ENCODE data around the gene SDR9C7. TPM values are rescaled to one million over a fixed set of nuclear protein-coding genes. Genes with fewer than 3 reads are reported as not detected.
"Not testable (repeated sequence)": the region's sequence is repeated elsewhere in the genome, so short reads cannot be mapped to it uniquely, and the experiment has no call there.

Gene SDR9C7
- total RNA-seq, 1 donor from 2014 or later = not detected

DNA sequence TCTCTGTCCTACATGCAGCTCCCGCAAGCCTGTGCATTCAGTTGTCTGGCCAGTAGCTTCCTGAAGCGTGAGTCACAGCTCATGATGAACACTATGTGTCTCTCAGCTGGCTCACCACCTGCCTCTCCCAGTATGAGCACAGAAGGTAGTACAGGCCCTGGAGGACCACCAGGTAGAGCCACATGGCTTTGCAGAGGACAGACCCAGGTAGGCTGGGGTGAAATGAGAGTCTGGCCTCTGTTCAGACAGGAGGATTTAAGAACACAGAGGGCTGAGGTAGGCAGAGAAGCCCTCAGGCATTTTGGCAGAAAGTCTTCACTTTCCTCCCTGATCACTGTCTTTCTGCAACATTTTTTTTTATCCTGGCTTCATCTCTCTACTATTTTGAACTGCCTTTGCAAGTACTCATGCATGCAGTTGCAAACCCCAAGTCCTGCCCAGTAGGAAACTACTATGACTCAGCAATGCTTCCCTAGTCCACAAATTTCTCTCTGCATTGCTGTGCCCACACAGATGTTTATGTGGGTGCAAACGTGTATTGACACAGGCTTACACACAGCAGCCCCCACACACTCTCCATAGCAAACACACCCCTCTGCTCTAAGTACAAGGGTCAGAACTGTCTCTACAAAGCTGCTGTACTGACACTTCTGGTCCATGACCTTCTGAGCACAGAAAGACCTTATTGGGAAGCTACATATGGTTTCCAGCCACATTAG is 7.2 kb upstream of the SDR9C7 start:
- Mint-ChIP-seq H3K27ac (no peak overlapping the region), H3K4me1 (peaks cover 8% of the 10 kb centered on the region), H3K4me3 (no peak overlapping the region), H3K36me3 (ENCODE audit: low read depth) (no peaks in the 10 kb centered on the region), H3K27me3 (peaks cover 40% of the 10 kb centered on the region), H3K9me3 (no peaks in the 10 kb centered on the region)
- no peak for DNase-seq
- intact Hi-C loops (cut with micrococcal nuclease) = no loop called here

DNA sequence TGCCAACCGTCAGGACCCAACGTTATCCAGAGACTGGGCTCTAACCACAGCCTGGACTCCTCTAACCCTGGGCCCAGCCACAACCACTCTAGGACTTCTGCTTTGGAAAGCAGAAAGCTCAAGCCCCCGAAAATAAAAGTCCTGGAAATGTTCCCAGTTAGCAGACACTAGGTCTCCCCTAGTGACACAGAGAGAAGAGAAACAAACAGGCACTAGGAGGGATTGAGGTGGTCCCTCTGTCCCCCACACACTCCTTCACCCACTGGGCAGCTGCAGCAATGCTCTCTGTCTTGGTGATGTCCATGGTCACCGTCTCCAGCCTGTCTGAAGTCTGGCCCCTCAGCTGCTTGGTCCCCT is 6.7 kb upstream of the SDR9C7 start:
- H3K4me1 Mint-ChIP-seq; H3K4me3 Mint-ChIP-seq; intact Hi-C loops (cut with micrococcal nuclease); DNase-seq; H3K9me3 Mint-ChIP-seq; H3K36me3 Mint-ChIP-seq (ENCODE audit: low read depth); H3K27ac Mint-ChIP-seq: not testable (repeated sequence)
- H3K27me3 Mint-ChIP-seq = peaks cover 34% of the 10 kb centered on the region

DNA sequence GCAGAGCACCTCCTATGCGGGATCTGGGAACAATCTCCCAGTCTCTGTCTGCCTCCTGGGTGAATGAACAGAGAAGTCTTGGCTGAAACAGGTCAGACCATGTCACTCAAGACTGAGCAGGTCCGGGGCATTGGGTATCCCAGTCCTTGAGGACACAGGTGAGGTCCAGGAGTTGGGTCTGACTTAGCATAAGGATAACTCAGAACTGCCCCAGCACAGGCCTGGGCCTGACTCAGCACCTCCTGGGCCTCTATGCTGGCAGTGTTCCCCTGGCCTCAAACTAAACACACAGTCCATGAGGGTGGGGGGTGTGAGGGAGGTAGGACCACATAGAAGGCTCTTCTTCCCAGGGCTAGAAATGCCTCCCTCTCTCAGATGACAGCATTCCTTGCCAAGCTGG is 1.5 kb upstream of the SDR9C7 start:
- Mint-ChIP-seq H3K36me3 (ENCODE audit: low read depth) (no peaks in the 10 kb centered on the region), H3K4me3 (no peak overlapping the region)

DNA sequence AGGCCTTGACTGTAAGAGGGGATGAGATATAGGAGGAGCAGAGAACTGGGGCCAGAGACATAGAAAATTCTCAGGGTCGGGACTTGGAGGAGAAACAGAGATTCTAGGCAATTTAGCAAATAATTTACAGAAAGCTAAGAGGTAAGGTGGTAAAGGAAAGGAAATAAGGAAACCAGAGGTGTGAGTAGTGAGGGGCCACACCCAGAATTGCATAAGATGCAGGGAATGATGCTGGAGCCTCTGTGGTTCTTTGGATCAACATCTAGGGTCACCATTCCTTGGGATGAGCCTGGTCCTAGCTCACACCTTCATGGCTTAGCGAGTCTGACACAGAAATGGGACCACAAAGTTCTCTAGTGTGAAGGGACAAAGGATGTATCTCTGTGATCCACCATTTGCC is 949 bp upstream of the SDR9C7 start:
- Mint-ChIP-seq H3K4me3 (no peak overlapping the region), H3K27ac (no peak overlapping the region), H3K9me3 (no peaks in the 10 kb centered on the region), H3K27me3 (peaks cover 4% of the 10 kb centered on the region), H3K36me3 (ENCODE audit: low read depth) (no peaks in the 10 kb centered on the region), H3K4me1 (peaks cover under 1% of the 10 kb centered on the region)
- intact Hi-C loops (cut with micrococcal nuclease) = no loop called here
- no peak for DNase-seq

More for the DNA sequence above, 1.5 kb upstream of the SDR9C7 start:
- intact Hi-C loops (cut with micrococcal nuclease) = no loop called here
- no peaks in the 10 kb centered on the region for H3K9me3 Mint-ChIP-seq
- no peak overlapping the region for H3K27ac Mint-ChIP-seq
- no peaks in the 10 kb centered on the region for H3K4me1 Mint-ChIP-seq
- H3K27me3 Mint-ChIP-seq = peaks cover 4% of the 10 kb centered on the region
- no peak for DNase-seq

DNA sequence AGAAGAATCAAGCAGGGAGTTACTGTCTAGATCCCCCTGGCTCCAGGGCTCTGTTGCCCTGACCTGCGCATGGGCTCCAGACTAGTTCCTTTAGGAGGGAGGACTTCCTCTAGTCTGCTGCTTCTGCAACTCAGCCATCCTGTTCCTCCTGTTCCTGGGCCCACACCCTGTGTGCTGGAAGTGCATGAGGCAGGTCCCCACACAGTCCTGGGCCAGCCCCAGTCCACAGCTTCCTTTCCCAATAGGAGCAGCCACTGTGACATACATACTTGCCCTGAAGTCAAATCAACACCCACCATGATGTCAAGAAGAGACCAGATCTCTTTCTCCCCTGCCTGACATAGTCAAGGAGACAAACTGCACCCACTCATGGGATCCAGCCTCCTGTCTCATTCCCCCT is 1.3 kb downstream of the SDR9C7 start:
- no peak overlapping the region for H3K4me3 Mint-ChIP-seq
- H3K4me1 Mint-ChIP-seq = peaks cover 3% of the 10 kb centered on the region
- no peaks in the 10 kb centered on the region for H3K9me3 Mint-ChIP-seq
- no peaks in the 10 kb centered on the region for H3K27me3 Mint-ChIP-seq
- H3K27ac Mint-ChIP-seq = no peak overlapping the region
- intact Hi-C loops (cut with micrococcal nuclease) = no loop called here
- no peak for DNase-seq
- H3K36me3 Mint-ChIP-seq (ENCODE audit: low read depth) = no peaks in the 10 kb centered on the region

DNA sequence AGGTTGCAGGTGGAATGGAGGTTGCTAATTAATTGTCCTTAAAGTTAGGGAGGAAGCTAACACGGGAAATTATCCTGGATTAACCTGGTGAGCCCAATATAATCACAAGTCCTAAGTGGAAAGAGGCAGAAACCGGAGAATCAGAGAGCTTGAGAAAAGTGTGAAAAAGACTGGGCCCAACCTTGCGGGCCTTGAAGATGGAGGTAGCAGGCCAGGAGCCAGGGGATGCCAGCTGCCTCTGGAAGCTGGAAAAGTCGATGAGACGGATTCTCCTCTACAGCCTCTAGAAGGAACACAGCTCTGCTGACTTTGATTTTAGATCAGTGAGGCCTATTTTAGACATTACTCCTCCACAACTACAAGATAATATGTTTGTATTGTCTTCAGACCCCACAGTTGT is 2.1 kb downstream of the SDR9C7 start:
- DNase-seq = no peak
- peaks cover 3% of the 10 kb centered on the region for H3K27me3 Mint-ChIP-seq
- H3K4me3 Mint-ChIP-seq = no peak overlapping the region
- H3K4me1 Mint-ChIP-seq = peaks cover 3% of the 10 kb centered on the region
- no peaks in the 10 kb centered on the region for H3K36me3 Mint-ChIP-seq (ENCODE audit: low read depth)
- no peaks in the 10 kb centered on the region for H3K9me3 Mint-ChIP-seq
- intact Hi-C loops (cut with micrococcal nuclease) = no loop called here
- H3K27ac Mint-ChIP-seq = no peak overlapping the region

DNA sequence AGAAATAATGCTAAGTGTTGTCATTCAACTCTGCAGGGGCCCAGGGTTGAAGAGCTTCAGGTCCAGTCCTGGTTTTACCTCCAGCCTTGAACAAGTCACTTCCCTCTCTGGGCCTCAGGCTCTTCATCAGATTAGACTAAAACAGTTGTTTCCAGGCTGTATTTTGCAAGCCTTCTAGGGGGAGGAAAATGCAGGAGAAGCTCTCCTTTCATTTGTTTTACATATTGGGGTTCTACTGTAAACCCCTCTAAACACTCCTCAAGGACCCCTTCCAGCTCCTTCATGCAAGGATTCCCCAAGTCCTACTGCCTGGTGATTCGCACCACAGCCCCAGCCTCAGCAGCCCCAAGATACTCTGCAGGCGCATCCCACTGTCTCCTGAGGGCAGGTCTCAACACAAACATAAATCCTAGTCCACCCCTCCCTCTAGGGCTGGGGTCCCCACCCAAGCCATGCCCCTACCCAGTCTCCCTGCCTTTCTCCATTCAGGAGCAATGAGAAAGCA is 2.7 kb downstream of the SDR9C7 start:
- no peaks in the 10 kb centered on the region for H3K9me3 Mint-ChIP-seq
- intact Hi-C loops (cut with micrococcal nuclease) = no loop called here
- H3K36me3 Mint-ChIP-seq (ENCODE audit: low read depth) = no peaks in the 10 kb centered on the region
- no peak overlapping the region for H3K4me3 Mint-ChIP-seq
- no peak overlapping the region for H3K27ac Mint-ChIP-seq
- H3K27me3 Mint-ChIP-seq = peaks cover 5% of the 10 kb centered on the region
- H3K4me1 Mint-ChIP-seq = peaks cover 3% of the 10 kb centered on the region
- DNase-seq = peak; percentile 65

DNA sequence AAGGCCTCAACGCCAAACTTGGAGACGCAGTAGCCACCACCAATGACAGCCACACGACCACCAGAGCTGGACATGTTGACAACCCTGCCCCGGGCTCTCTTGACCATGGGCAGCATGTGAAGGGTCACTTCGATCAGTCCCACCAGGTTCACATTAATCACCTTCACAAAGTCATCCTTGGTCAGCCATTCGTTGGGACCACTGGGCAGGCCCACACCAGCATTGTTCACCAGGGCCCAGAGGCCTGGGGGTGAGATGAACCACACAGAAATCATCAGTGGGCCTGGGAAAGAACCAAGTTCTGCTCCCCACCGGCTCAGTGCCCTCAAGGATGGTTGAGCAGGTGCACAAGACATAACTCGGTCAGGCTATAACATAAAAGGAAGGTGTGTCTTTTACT is 4.0 kb downstream of the SDR9C7 start:
- Mint-ChIP-seq H3K4me1 (peaks cover 3% of the 10 kb centered on the region), H3K36me3 (ENCODE audit: low read depth) (no peaks in the 10 kb centered on the region)

DNA sequence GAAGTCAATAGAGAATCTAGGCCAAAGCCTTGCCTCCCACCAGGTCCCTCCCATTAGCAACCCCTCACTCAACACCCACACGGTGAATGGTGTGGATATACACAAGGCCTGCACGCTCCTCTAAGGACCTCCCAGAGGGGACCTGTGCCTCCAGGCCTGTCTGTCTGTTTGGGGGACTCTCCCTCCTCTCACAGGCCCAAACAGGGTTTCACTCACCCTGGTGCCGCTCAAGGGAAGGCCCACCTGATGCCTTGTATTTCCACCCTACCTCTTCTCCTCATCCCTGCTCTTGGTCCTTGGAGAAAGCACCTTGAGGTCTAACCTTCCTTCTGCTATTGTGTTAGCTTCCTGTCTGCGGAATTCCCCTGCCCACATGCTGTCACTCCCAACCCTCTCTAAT is 4.4 kb downstream of the SDR9C7 start:
- Mint-ChIP-seq H3K27ac (no peak overlapping the region), H3K4me1 (peaks cover 3% of the 10 kb centered on the region), H3K36me3 (ENCODE audit: low read depth) (no peaks in the 10 kb centered on the region), H3K27me3 (peaks cover 6% of the 10 kb centered on the region), H3K9me3 (no peaks in the 10 kb centered on the region), H3K4me3 (no peak overlapping the region)
- DNase-seq = no peak
- intact Hi-C loops (cut with micrococcal nuclease) = no loop called here

More for the DNA sequence above, 4.0 kb downstream of the SDR9C7 start:
- DNase-seq = no peak
- intact Hi-C loops (cut with micrococcal nuclease) = no loop called here
- H3K4me3 Mint-ChIP-seq = no peak overlapping the region
- no peaks in the 10 kb centered on the region for H3K9me3 Mint-ChIP-seq
- peaks cover 5% of the 10 kb centered on the region for H3K27me3 Mint-ChIP-seq
- H3K27ac Mint-ChIP-seq = no peak overlapping the region

DNA sequence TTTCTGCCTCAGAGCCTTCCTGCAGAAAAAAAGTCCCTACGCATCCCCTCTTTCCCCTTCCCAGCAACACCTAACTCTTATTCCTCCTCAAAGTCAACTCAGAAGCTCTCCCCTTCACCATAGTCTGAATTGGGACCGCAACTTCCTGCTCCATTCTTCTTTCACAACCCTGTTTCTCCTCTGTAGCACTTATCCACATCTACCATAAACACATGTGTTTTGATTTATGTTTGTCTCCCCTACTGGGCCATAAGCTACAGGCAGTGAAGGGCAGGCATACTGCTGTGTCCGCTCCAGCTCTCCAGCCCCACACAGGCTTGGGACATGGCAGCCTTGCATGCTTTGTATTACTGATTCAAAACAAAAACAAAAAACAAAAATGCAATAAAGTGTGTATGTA is 5.9 kb downstream of the SDR9C7 start:
- no peak for DNase-seq
- Mint-ChIP-seq H3K4me1 (peaks cover 3% of the 10 kb centered on the region), H3K27me3 (peaks cover 7% of the 10 kb centered on the region), H3K9me3 (no peaks in the 10 kb centered on the region), H3K36me3 (ENCODE audit: low read depth) (no peaks in the 10 kb centered on the region), H3K27ac (no peak overlapping the region), H3K4me3 (no peak overlapping the region)
- intact Hi-C loops (cut with micrococcal nuclease) = no loop called here

DNA sequence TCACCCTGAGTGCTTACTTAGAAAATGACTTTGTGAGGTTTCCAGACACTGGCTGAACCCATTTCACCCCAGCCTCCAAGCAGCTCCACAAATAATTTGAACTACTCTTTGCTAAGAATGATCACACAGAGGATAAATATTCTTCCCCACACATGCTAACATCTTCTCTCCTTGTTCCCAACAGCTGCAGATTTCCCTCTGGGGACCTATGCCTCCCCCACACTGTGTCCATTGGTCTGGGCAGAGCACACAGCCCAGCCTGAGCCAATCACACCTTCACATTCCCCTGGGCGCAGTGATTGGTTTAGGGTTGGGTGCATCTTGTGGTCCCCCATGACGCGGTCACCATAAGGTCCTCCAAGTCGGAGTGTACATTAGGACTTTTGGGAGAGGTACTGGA is 6.9 kb downstream of the SDR9C7 start:
- intact Hi-C loops (cut with micrococcal nuclease) = no loop called here
- no peaks in the 10 kb centered on the region for H3K36me3 Mint-ChIP-seq (ENCODE audit: low read depth)
- H3K27ac Mint-ChIP-seq = no peak overlapping the region
- H3K4me3 Mint-ChIP-seq = no peak overlapping the region
- peaks cover 3% of the 10 kb centered on the region for H3K4me1 Mint-ChIP-seq
- no peaks in the 10 kb centered on the region for H3K9me3 Mint-ChIP-seq
- H3K27me3 Mint-ChIP-seq = peaks cover 7% of the 10 kb centered on the region
- DNase-seq = no peak

DNA sequence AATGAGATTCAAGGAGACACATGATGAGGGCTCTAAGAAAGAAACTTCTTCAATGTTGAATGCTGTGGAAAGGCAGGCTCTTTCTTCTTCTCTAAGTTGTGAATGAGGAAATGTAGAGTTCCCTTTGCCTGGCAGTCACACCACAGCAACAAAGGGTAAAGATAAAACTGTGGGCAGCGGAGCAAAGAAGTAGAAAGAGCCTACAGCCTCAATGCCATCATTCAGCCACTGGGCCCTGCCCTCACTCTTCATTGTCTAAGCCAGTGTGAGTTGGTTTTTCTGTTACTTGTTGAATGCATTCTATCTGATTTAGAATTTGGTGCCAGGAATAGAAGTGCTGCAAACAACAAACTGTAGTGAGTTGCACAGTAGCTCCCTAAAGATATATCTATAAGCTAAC is 12.2 kb downstream of the SDR9C7 start:
- no peak overlapping the region for H3K27ac Mint-ChIP-seq
- peaks cover 8% of the 10 kb centered on the region for H3K27me3 Mint-ChIP-seq
- H3K36me3 Mint-ChIP-seq (ENCODE audit: low read depth) = no peaks in the 10 kb centered on the region
- H3K4me3 Mint-ChIP-seq = no peak overlapping the region
- peaks cover 8% of the 10 kb centered on the region for H3K9me3 Mint-ChIP-seq
- H3K4me1 Mint-ChIP-seq = no peaks in the 10 kb centered on the region
- no peak for DNase-seq
- intact Hi-C loops (cut with micrococcal nuclease) = no loop called here

DNA sequence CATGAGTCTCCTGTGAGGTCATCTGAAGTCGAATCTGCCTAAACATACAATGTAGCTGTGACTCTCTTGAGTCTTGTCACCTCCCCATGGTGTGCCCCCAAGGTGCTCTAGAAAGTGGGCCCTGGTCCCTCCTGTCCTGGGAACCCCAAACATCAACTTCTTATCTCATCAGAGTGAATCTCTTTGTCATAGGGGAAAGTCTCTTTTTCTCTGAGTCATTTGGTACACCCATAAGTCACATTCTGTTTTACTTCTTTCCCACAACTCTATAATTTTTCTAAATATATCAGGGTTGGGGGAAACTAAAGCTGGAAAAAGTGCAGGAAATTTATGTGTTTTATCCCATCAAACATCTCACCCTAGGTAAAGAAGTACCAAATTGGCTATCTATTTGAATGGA is 12.9 kb downstream of the SDR9C7 start:
- Mint-ChIP-seq H3K9me3 (peaks cover 8% of the 10 kb centered on the region), H3K27me3 (peaks cover 6% of the 10 kb centered on the region), H3K36me3 (ENCODE audit: low read depth) (no peaks in the 10 kb centered on the region), H3K4me3 (no peak overlapping the region), H3K27ac (no peak overlapping the region), H3K4me1 (no peaks in the 10 kb centered on the region)
- DNase-seq = no peak
- intact Hi-C loops (cut with micrococcal nuclease) = no loop called here

DNA sequence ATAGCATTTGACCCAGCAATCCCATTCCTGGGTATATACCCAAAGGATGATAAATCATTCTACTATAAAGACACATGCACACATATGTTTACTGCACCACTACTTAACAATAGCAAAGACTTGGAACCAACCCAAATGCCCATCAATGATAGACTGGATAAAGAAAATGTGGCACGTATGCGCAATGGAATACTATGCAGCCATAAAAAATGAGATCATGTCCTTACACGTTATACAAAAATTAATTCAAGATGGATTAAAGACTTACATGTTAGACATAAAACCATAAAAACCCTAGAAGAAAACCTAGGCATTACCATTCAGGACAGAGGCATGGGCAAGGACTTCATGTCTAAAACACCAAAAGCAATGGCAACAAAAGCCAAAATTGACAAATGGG is 16.1 kb downstream of the SDR9C7 start:
- intact Hi-C loops (cut with micrococcal nuclease); H3K9me3 Mint-ChIP-seq; H3K4me1 Mint-ChIP-seq; H3K36me3 Mint-ChIP-seq (ENCODE audit: low read depth); DNase-seq; H3K4me3 Mint-ChIP-seq; H3K27ac Mint-ChIP-seq; H3K27me3 Mint-ChIP-seq: not testable (repeated sequence)

DNA sequence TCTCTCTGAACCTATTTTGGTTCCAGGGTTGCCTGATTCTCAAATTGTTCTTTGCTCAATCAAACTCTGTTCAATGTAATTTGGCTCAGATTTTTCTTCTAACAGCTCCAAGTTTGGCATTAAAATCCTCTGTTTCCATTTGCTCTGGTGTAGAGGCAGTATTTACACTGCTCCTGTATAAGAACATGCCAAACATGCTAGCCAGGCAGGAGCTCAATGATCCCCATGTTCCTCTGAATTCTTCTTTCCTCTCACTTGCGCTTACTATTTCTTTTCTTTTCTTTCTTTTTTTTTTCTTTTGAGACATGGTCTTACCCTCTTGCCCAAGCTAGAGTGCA is 17.2 kb downstream of the SDR9C7 start:
- no peak for DNase-seq
- Mint-ChIP-seq H3K4me1 (no peaks in the 10 kb centered on the region), H3K36me3 (ENCODE audit: low read depth) (no peaks in the 10 kb centered on the region), H3K27me3 (peaks cover 3% of the 10 kb centered on the region), H3K4me3 (no peak overlapping the region), H3K27ac (no peak overlapping the region), H3K9me3 (peaks cover 8% of the 10 kb centered on the region)
- intact Hi-C loops (cut with micrococcal nuclease) = no loop called here
